Upper lobe of right lung (tissue), 1 donor: Measurements from ENCODE around the gene OSBPL3. TPM values are rescaled to one million over a fixed set of nuclear protein-coding genes. Genes with fewer than 3 reads are reported as not detected.

ENCODE experiments used
- ATAC-seq: fragments of 200-7000 bp; cut with Tn5 transposase; one replicate; pipeline ENCODE4 v1.9.1; 2020; ENCODE audit warnings: mild to moderate bottlenecking, moderate library complexity
- DNase-seq: peaks from one replicate; pipeline ENCODE4 v3.0.0-alpha.2; 2020
- H3K27ac ChIP-seq: fragments of 200-600 bp; one replicate; pipeline ENCODE4 v1.8.0; 2022
- H3K27me3 ChIP-seq: fragments of 200-600 bp; one replicate; pipeline ENCODE4 v1.8.0; 2022; ENCODE audit warnings: mild to moderate bottlenecking
- H3K36me3 ChIP-seq: fragments of 200-600 bp; one replicate; pipeline ENCODE4 v1.8.0; 2022
- H3K4me1 ChIP-seq: fragments of 200-600 bp; one replicate; pipeline ENCODE4 v1.8.0; 2022
- H3K4me3 ChIP-seq: fragments of 200-600 bp; one replicate; pipeline ENCODE4 v1.8.0; 2022; ENCODE audit warnings: mild to moderate bottlenecking
- H3K9me3 ChIP-seq: fragments of 200-600 bp; one replicate; pipeline ENCODE4 v1.8.0; 2022
- intact Hi-C: fragments of 100-400 bp; cut with DNase I; formaldehyde crosslinking; loops from one replicate; pipeline ENCODE4 v1.11.0; 2022
- total RNA-seq: library from RNA; stranded (reverse); fragmentation: NEBNext Ultra II Directional; extraction: Animal tissue kit (Norgen Biotek cat#: 25700); gene quantifications from one replicate; pipeline ENCODE4 v1.2.1, GENCODE V29; 2021
- TF ChIP-seq, protein P1 (sequence below): fragments of 200-600 bp; IDR thresholded peaks from one replicate; pipeline ENCODE4 v1.8.0; 2022; ENCODE audit warnings: antibody characterized with exemption
- donor health status: DM: no; HTN: yes; CAD: no; lungs with severe emphysema.

Gene OSBPL3
- total RNA-seq, 1 donor from 2014 or later: 23.7 TPM

DNA sequence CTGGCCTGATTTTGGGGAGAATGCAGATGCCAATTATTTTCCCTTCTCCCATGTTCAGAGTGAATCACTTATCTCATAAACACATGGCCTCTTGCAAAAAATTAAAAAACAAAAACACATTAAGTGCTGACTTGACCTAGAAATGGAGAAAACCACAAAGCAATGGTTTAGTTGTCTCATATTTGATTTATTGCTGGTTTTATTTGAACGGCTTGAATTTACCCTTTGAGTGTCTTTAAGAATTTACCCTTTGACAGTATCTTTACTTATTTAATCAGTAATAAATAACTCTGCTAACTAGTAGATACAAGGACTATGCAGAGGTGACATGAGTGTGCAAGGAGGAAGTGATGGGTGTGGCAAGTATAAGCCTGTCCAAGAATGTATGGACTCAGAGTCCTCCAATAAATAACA, 154.6 kb downstream of the OSBPL3 start:
- intact Hi-C loops: no loop called here
- Histone ChIP-seq H3K27ac (no peak overlapping the region), H3K36me3 (no peaks in the 10 kb centered on the region), H3K4me3 (no peak overlapping the region), H3K9me3 (no peaks in the 10 kb centered on the region), H3K27me3 (no peaks in the 10 kb centered on the region), H3K4me1 (peaks cover 43% of the 10 kb centered on the region)
- no peak for ATAC-seq
- TF ChIP-seq, protein P1, sequence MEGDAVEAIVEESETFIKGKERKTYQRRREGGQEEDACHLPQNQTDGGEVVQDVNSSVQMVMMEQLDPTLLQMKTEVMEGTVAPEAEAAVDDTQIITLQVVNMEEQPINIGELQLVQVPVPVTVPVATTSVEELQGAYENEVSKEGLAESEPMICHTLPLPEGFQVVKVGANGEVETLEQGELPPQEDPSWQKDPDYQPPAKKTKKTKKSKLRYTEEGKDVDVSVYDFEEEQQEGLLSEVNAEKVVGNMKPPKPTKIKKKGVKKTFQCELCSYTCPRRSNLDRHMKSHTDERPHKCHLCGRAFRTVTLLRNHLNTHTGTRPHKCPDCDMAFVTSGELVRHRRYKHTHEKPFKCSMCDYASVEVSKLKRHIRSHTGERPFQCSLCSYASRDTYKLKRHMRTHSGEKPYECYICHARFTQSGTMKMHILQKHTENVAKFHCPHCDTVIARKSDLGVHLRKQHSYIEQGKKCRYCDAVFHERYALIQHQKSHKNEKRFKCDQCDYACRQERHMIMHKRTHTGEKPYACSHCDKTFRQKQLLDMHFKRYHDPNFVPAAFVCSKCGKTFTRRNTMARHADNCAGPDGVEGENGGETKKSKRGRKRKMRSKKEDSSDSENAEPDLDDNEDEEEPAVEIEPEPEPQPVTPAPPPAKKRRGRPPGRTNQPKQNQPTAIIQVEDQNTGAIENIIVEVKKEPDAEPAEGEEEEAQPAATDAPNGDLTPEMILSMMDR: no peak
- DNase-seq: no peak

DNA sequence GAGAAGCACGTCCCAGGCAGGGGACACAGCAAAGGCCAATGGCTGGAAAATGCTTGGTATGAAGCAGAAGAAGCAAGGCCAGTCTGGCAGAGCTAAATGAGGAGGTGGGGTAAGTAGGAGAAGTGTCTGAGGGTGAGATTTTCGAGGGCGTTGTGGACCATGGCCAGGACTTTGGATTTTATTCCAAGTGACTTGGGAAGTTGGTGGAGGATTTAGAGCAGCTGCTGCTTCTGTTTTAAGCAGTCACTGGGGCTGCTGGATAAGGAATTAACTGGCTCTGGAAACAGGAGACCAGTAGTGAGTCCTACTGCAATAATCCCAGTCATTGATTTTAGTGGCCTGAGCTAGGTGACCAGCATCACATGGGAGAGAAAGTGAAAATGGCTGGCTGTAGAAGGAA, 155.1 kb downstream of the OSBPL3 start:
- no peak overlapping the region for H3K27ac ChIP-seq
- H3K9me3 ChIP-seq: no peaks in the 10 kb centered on the region
- no peaks in the 10 kb centered on the region for H3K36me3 ChIP-seq
- ATAC-seq: no peak
- no peak for DNase-seq
- TF ChIP-seq, protein P1: no peak
- H3K4me3 ChIP-seq: no peak overlapping the region
- H3K27me3 ChIP-seq: no peaks in the 10 kb centered on the region
- intact Hi-C loops: no loop called here
- peaks cover 46% of the 10 kb centered on the region for H3K4me1 ChIP-seq

DNA sequence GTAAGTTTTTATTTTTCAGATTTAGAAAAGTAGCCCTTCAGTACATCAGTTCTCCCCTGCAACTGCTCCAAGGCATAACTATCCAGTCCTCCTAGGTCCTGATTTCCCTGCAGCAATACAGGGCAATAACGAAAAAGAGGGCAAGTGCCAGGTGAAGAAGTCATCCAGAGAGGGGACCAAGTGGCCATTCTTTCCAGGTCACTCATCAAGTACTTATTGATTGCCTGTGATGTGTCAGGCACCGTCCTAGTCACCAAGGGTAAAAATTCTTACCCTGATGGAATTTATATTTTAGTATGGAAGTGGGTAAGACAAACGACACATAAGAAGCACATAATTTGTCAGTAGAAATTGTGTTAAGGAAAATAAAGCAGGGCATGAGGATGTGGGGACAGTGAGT, 155.6 kb downstream of the OSBPL3 start:
- intact Hi-C loops: no loop called here
- Histone ChIP-seq H3K36me3 (no peaks in the 10 kb centered on the region), H3K4me1 (peaks cover 47% of the 10 kb centered on the region), H3K27me3 (no peaks in the 10 kb centered on the region), H3K9me3 (no peaks in the 10 kb centered on the region), H3K4me3 (no peak overlapping the region), H3K27ac (no peak overlapping the region)
- TF ChIP-seq, protein P1: no peak
- no peak for ATAC-seq
- no peak for DNase-seq

DNA sequence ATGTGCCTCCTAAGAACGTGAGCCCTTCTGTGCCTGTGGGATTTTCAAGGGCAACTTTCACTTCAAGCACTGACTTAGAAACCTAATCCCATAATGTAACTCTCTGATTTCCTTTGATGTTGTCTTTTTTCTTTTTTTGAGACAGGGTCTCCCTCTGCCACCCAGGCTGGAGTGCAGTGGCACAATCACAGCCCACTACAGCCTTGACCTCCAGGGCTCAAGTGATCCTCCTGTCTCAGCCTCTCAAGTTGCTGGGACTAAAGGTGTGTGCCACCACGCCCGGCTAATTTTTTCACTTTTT, 158.3 kb downstream of the OSBPL3 start:
- TF ChIP-seq, protein P1: no peak
- intact Hi-C loops: no loop called here
- no peak for DNase-seq

DNA sequence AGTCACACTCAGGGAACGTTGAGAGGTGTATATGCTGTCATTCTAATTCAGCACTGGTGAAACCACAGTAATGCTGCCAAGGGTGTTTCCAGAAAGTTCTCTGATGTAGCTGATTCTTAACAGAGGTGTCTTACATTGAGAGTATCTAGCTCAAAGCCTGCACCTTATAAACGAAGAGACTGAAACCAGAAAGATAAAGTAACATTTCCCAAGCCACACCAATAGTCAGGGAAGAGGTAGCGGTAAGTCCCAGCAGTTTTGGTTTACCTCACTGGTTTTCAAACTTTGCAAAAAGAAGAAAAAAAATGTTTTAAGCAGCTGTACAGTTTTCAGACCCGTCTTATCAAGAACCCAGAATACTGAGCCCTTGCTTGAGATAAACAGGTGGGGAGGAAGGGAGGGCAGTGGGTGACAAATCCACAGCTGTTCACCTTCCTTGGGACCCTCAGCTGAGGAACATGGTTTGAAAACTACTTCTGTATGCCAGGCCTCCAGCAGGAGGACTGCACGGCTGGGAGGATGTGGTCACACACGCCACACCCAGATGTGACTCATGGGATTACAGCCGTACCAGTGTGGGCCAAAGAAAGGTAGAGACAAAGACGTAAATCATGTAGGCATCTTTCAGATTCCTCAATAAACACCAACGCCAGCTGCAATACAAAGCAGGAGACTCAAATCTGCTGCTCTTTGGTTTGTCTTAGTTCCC, 158.8 kb downstream of the OSBPL3 start:
- H3K4me3 ChIP-seq: no peak overlapping the region
- H3K27me3 ChIP-seq: no peaks in the 10 kb centered on the region
- H3K27ac ChIP-seq: peak overlapping the region; percentile 38
- no peaks in the 10 kb centered on the region for H3K36me3 ChIP-seq
- H3K9me3 ChIP-seq: no peaks in the 10 kb centered on the region
- TF ChIP-seq, protein P1: no peak
- intact Hi-C loops: no loop called here
- DNase-seq (peak; percentile 71), ATAC-seq (peak; percentile 82)
- peaks cover 32% of the 10 kb centered on the region for H3K4me1 ChIP-seq

More for the DNA sequence above, 158.3 kb downstream of the OSBPL3 start:
- Histone ChIP-seq H3K4me3 (no peak overlapping the region), H3K27me3 (no peaks in the 10 kb centered on the region), H3K36me3 (no peaks in the 10 kb centered on the region), H3K27ac (peak overlapping the region; percentile 38), H3K9me3 (no peaks in the 10 kb centered on the region), H3K4me1 (peaks cover 37% of the 10 kb centered on the region)
- no peak for ATAC-seq

DNA sequence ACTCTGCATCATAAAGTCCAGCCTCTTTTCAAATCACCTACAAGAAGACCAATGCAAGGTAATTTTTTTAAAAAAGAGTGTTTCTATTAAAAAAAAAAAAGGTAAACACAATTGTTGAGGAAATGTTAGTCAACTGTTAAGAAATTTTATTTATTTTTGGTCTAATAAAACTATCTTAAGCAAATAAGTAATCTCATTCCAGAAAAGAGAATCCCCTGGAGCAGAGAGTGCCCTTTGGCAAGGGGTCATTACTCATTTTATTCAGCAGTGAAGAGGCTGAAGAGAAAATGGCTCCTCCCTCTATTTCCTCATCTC, 159.3 kb downstream of the OSBPL3 start:
- DNase-seq: no peak
- no peaks in the 10 kb centered on the region for H3K9me3 ChIP-seq
- no peak overlapping the region for H3K4me3 ChIP-seq
- no peaks in the 10 kb centered on the region for H3K27me3 ChIP-seq
- intact Hi-C loops: no loop called here
- no peak overlapping the region for H3K27ac ChIP-seq
- no peaks in the 10 kb centered on the region for H3K36me3 ChIP-seq
- TF ChIP-seq, protein P1: no peak
- no peak for ATAC-seq
- peaks cover 27% of the 10 kb centered on the region for H3K4me1 ChIP-seq
